Measurements from ENCODE around the gene IRF1.
"Not testable (repeated sequence)": the region's sequence is repeated elsewhere in the genome, so short reads cannot be mapped to it uniquely, and the experiment has no call there.

IRF1 gene, protein sequence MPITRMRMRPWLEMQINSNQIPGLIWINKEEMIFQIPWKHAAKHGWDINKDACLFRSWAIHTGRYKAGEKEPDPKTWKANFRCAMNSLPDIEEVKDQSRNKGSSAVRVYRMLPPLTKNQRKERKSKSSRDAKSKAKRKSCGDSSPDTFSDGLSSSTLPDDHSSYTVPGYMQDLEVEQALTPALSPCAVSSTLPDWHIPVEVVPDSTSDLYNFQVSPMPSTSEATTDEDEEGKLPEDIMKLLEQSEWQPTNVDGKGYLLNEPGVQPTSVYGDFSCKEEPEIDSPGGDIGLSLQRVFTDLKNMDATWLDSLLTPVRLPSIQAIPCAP

DNA sequence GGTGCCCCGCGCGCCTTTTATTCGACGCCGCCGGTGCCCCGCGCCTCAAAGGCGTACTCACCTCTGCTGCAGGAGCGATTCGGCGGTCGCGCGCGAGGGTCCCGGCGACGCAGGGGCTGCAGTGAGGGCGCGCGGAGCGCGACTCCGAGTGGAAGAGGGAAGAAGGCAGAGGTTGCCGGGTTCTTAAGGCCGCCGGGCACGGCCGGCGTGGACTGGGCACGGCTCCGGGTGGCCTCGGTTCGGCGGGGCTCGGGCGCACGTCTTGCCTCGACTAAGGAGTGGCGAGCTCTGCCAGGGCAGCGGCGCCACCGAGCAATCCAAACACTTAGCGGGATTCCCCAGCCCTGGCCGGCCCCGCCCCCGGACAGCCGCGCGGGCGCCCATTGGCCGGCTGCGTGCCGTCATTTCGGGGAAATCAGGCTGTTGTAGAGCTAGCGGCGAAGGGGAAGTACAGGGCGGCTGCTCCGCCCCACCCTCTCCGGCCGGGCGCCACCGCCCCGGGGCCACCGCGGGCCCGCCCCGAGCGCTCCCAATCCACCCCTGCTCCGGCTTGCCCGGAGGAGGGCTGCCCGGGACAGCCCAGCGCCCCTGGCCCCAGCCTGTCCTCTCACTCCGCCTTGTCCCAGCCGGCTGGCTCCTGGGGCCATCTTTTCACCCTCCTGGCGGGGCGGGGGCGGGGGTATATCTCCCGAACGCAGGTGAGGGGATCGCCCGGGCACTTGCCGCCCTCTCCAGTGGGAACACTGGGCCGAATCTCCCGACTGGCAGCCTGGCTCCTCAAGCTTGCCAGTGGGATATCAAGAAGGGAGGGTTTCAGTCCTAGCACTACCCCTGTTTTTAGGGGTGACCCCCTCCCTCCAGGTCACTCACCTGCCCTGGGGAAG is at the start of gene IRF1:
TSS of gene IRF1 (minus strand) at position 290 of the 884 bp plus-strand sequence. CDS start 1,295 bp downstream, outside the sequence.
- DNase-seq = peak; percentile 55

DNA sequence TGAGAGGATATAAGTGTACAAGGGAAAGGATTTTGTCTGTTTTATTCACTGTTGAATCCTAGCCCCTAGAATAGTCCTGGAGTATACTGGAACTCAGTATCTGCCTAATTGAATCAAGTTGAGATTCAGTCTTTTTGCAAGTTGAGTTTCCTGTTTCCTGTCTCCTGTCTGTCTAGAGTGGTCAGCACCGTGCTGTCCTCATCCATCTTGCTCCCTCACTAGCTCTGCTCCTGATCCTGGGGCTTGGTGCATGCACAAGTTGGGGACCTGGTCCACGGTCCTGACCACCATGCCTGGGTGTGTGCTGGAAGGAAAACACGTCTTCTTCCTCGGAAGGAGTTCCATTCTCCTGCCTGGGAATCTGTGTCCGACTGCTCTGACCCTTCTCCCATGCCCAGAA is 49.6 kb upstream of the IRF1 start:
- no peak for DNase-seq

DNA sequence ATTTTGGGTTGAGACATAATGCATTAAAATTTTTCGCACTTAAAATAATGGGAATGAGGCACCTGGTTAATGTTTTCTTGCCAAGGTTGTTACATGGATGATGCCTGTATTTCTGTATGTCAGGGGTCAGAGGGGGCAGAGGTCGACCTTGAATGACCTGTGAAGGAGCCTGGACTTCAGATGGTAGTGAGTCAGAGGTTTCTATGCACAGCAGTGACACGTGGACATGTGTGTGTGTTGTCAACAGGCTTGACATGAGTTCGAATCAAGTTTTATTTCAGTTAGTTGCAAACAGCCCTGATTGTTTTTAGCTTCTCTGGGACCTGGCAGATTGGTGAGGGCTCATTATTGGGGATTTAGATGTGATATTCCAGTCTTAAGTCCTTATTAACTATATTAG is 49.1 kb upstream of the IRF1 start:
- DNase-seq = no peak

DNA sequence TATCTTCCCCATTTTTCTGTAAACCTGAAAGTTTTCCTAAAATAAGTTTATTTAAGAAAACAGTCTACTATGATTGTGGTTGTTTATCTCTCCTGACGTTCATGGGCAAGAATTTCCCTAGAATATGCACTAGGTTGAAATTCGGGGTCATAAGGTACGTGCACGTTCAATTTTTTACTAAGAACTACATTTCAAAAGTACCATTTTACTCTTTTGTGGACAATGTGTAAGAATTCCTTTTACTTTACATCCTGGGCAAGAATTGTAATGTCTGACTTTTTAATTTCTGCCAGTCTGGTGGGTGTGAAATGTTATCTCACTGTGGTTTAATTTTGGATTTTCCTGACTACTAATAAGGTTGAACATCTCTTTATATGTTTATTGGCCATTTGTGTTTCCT is 40.4 kb upstream of the IRF1 start:
- no peak for DNase-seq

DNA sequence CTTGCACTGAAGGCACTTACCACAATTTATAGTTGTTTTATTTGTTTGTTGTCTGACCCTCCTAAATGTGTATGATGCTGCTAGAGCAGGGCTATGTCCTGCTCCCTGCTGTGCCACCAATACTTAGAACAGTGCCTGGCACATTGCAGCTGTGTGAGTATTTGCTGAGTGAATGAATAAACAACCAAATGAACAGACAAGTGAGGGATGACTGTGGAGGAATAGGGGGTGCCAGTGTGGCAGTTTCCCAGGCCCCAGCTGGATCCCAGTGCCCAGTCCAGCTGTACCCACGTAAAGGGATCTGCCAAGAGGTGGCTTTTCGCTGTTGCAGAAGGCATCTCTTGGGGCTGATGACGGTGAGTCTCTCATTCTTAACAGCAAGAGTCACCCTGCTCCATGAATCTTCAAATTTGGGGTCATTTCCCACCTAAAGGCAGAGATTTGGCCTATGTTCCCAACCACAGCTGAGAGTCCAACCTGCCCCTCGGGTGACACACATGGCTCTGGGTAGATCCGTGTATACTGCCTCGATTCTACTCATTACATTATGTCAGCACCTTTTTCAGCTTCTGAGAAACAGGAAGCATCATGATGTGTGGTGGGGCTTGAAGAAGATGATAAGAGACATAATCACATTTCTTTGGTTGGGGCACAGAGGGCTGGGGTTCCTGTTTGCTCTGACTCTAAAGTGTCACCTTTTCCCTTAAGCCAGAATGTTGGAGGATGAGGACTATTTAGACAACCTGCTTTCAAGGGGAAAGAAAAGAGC is 38.5 kb upstream of the IRF1 start:
- DNase-seq = no peak

DNA sequence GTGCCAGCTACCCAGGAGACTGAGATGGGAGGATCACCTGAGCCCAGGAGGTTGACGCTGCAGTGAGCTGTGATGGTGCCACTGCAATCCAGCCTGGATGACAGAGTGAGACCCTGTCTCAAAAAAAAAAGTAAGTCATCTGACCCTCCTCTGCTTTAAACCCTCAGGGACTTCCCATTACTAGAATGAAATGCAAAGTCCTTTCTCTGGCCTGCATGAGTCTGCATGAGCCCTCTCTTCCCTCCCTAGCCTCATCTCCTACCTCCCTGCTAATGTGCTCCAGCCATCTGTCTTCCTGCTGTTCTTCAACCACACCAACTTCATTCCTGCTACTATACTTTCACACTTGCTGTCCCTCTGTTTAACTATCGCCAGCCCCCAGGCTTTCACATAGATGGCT is 37.4 kb upstream of the IRF1 start:
- DNase-seq = no peak

DNA sequence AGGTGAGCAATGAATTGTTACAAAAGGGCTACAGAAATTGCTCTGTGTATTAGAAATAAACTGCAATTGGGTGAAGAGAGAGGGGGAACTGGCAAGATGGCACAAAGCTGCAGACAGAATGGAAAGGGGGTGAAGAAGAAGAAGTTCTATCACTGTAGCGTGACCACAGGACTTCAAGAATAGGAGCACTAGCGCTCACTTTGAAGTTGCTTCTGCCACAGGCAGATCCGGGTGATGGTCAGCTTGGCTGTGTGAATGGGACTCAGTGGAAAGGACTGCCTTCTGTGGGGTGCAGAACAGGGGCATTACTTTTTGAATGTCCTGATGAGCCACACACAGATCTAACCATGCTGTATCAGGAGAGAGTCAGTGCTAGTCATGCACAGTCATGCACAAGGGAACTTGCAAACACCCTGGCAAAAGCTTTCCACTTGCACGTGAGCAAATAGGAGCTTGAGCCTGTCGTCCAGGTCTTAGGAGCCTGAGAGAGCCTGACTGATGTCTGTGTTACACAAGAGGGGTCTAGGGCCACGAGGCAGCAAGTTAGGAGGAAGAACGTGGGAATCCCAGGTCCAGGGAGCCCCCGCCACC is 36.5 kb upstream of the IRF1 start:
- DNase-seq = no peak

DNA sequence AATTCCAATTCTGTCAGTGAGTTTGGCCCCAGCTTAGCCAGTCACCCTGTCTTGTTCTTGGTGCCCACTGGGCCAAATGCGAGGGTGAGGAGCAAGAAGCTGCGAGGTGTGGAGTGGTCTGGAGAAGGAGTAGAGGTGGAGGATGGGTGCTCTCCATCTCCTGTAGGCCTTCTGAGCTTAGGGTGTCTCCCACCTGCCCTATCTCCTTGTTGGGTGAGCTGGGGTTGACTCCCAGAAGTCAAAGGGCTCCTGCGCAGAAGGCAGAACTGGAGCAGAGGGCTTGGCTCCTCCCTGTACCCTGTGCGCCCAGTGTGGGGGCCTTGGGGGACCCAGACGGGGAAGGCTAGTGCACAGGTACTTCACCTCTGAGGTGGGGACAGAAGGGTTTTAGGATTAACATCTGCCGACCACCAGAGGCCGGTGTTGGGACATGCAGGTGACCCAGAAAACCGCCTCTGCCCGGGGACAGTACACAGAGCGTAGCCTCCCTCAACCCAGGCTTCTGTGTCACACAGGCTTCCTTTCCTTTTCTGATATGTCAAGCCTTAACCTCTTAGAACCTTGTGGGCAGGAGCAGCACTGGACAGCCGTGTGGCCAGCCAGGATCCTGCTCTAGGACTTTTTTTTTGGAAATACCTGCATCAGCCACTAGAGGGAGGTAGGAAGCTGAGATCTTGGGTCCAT is 35.9 kb upstream of the IRF1 start:
- DNase-seq = peak; percentile 26

DNA sequence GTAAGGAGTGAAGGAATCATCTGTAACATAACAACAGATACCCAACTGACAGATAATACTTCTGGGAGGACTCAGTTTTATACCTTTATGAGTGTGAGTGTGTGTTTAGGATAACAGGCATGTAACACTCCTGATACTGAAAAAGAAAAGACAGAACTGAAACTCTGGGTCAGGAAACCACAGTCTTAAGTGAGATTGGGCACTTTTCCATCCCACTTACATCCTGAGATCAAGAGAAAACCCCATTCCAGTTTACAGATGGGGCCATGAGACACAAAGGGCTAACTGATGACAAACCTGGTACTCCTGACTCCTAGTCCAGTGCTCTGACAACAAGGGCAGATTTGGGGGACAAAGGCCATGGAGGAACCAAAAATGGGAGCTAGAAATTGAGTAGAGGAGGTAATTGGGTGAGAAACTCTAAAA is 34.7 kb upstream of the IRF1 start:
- DNase-seq = no peak

DNA sequence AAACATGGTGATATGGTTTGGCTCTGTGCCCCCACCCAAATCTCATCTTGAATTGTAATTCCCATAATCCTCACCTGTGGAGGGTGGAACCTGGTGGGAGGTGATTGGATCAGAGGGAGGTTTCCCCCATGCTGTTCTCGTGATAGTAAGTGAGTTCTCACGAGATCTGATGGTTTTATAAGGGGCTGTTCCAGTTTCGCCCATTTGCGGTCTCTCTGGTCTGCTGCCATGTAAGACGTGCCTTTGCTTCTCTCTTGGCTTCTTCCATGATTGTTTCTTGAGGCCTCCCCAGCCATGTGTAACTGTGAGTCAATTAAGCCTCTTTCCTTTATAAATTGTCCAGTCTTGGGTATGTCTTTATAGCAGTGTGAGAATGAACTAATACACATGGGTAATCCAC is 34.3 kb upstream of the IRF1 start:
- DNase-seq = not testable (repeated sequence)

DNA sequence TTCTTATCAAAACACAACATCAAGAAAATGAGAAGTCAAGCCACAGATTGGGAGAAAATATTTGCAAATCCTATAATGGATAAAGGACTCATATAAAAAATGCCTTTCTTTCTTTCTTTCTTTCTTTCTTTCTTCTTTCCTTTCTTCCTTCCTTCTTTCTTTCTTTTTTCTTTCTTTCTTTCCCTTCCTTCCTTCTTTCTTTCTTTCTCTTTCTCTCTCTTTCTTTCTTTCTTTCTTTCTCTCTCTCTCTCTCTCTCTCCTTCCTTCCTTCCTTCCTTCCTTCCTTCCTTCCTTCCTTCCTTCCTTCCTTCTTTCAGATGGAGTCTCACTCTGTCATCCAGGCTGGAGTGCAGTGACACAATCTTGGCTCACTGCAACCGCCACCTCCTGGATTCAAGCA is 31.5 kb upstream of the IRF1 start:
- DNase-seq = not testable (repeated sequence)

DNA sequence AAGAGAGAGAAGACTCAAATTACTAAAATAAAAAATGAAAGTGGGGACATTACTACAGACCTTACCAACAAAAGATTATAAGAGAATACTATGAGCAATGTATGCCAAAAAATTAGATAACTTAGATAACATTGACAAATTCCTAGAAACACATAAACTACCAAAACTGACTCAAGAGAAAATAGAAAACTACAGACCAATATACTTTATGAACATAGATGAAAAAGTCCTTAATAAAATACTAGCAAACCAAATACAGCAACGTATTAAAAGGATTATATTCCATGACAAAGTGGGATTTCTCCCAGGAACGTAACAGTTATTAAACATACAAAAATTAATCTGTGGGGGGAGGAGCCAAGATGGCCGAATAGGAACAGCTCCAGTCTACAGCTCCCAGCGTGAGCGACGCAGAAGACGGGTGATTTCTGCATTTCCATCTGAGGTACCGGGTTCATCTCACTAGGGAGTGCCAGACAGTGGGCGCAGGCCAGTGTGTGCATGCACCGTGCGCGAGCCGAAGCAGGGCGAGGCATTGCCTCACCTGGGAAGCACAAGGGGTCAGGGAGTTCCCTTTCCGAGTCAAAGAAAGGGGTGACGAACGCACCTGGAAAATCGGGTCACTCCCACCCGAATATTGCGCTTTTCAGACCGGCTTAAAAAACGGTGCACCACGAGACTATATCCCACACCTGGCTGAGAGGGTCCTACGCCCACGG is 23.2 kb upstream of the IRF1 start:
- DNase-seq = not testable (repeated sequence)

DNA sequence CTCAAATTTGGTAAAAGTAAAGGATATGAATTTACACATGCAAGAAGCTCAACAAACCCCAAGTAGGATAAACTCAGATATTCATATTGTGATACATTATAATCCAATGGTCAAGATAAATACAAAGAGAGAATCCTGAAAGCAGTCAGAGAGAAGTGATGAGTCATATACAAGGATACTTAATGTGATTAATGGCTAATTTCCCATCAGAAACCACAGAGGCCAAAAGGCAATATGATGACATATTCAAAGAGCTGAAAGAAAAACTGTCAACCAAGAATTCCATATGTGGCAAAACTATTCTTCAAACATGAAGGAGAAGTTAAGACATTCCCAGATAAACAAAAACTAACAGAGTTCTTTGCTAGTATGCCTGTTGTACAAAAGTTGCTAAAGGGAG is 19.5 kb upstream of the IRF1 start:
- DNase-seq = no peak

DNA sequence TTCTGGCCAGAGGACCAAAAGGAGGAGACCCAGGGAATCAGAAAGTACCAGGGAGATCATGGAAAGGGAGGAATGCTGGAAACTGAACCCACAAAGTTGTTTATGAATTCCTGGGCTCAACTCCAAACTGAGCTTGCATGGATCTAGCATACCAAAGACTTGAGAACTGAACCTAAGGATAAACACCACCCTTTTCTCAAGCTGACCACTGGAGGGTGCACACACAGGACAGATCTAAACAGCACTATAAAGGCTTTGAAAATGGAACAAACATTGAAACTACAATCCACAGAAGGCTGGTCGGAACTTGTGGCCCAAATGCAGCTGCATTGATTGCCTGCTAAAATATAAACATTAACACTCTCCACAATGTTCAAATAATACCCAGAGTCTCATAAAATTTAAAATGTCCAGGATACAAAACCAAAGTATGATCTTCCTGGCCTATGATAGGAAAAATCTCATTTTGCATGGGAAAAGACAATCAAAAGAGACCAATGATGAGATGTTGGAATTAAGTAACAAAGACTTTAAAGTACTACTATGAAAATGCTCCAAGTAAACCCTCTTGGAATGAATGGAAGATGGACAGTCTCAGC is 15.6 kb upstream of the IRF1 start:
- peak; percentile 2 for DNase-seq

DNA sequence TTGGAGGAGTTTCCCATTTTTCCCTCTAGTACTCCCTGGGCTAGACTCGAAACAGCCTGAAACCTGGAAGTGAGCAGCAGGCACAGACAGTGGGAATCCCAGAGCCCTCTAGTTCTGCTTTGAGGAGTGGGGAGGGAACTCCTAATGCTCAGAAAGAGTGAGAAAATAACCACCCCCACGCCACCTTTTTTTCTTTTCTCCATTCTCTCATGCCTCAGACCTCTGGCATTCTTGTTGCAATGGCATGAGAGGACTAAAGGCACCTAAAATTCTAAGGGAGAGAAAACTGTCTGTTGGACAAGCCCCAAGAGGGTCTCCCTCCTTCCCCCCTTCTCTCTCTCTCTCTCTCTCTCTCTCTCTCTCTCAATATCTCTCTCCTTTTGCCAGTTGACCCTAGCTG is 15.1 kb upstream of the IRF1 start:
- DNase-seq = no peak

DNA sequence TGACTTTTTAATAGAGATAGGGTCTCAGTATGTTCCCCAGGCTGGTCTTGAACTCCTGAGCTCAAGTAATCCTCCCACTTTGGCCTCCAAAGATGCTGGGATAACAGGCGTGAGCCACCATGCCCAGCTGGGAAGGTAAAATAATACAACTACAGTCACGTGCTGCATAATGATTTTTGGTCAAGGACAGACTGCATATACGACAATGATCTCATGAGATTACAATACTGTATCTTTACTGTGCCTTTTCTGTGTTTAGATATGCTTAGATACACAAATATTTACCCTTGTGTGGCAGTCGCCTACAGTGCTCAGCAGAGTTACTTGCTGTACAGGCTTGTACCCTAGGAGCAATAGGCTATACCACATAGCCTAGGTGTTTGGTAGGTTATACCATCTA is 14.2 kb upstream of the IRF1 start:
- DNase-seq = no peak

DNA sequence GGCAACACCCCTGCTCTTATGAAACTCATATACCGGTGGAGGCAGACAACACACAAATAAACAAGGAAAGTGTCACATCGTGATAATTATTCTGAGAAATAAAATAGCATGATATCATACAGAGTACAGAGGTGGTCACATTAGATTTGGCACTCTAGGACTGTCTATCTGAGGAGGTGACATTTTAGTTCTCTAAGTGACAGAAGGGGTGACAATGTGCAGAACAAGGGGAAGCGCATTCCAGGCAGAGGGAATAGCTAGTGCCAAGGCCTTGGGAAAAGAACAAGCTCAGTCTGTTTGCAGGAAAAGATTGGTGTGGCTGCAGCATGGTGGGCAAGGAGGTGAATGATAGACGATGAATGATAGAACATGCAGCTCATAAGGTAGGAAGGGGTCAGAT is 12.7 kb upstream of the IRF1 start:
- no peak for DNase-seq

DNA sequence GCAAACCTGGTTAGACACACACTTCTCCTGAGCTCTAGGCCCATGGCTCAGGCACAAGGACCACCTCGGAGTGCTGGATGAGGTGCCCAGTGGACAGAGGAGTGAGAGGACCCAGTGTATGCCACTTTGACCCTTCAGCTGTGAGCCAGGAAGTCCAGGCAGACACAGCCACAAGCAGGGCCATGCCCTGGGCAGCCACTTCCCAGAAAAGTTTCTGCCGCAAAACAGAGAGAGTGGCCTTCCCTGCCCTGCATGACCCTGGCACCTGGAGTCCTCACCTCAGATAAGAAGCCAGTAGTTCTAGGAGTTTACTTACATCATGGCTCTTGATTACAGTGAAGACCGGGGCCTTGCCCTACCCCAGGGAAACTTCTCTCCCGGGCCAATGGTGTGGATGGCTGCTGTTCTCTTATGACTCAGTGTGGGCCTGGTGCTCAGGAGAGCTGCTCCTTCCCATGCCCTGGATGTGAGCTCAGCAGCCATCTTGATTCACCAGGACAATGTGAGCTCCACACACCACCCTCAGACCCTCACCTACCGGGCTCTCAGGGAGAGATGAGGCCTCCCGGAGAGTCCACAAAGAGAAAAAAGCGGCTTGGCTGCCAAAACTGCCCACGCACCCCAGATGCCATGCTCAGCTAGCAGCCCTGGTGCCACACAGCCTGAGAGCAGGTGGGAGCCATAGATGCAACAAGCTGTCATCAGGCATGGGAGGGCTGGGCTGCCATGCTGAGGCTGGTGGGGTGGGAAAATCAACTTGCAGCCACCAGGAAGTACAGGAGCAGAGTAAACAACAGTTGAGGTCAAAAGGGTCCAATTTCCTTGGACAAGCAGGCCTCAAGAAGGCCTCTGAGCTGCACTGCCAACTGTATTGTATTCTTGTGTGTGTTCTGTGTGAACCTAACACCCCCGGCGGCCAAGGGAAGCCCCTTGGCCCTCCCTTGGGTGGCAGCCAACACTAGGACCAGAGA is 11.7 kb upstream of the IRF1 start:
- DNase-seq = no peak

DNA sequence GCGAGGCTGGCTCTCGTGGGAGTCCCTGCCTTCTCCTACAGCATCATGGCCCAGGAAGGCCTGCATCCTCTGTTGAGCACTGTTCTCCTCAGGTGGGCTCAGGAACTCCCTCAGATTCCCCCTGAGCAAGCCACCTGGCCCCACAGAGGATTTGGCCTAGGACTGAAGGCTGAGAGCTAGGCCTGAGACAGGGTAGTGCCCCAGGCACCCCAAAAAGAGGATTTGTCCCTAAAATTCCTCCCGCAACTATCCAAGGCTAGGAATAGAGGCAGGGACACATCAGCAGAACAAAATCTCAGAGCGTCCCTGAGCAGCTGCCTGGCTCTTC is 11.0 kb upstream of the IRF1 start:
- DNase-seq = no peak

DNA sequence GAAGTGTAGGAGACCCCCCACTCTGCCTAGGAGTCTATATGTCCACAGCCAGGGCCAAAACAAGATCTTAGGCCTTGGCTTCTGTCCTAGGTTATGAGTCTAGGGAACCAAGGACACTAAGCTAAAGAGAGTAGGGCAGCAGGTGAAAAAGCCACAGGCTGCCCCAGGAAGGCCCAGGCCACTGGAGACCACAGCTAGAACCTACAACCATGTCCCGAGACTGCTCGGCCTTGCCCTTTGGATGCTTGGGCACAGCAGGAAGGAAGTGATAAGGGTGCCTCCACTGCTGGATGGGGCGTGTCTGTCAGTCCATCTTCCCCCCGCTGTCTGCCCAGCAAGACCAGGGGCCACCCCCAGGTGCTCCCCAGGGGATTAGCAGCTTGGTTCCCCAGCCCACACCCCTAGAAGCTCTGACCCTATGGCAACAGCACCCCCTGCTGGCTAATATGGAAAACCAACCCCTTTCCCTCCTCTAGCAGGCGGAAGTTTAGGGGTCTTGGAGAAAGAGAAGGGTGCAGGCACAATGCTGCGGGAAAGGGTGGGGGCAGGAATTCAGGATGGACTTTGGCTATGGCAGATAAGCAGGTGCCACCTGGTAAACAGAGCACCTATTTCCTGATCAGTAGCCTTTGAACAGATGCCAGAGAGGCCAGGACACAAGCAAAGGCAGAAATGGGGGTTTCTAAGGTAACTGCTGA is 10.5 kb upstream of the IRF1 start:
- DNase-seq = peak; percentile 32

Measured in NCI-H1092 treated with DMSO at 0.1 percent for 48 hours (cell line).